GM21390 (cell line): Measurements from ENCODE around the gene ARL6.
"Not testable (repeated sequence)": the region's sequence is repeated elsewhere in the genome, so short reads cannot be mapped to it uniquely, and the experiment has no call there.

ENCODE experiments used
- ATAC-seq: cut with Tn5 transposase; IDR thresholded peaks from one replicate; pipeline ENCODE4 v1.9.1; 2021; ENCODE audit not compliant: unreplicated experiment

Gene ARL6

GRCh38 chr3:97821287-97821773 lies 56.8 kb downstream of the ARL6 start:
- ATAC-seq, result peak; percentile 44

DNA sequence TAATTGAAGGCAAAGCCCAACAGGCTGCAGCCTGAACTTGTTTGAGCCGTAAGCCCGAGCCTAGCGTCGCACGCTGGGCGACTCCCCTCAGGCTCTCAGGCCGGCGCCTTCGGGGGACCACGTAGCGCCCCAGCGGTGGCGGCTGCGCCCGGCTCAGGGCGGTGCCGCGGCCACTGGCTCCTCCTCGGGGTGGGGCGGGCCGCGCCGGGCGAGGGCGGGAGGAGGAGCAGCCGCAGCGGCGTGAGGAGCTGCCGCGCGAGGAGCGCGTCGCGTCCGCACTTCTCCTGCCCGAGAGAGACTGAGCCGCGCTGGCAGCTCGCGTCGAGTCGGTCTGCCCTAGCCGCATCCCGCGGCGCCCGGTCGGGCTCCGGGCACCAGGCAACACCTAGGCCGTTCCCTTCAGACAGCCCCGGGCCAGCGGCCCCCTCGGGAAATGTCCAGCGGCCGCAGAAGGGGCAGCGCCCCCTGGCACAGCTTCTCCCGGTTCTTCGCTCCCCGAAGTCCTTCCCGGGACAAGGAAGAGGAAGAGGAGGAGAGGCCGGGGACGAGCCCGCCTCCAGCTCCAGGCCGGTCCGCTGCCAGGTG lies 57.3 kb downstream of the ARL6 start, which contains the start of gene CRYBG3:
Gene CRYBG3, plus strand, starts transcription at position 238 of the 585 bp plus-strand sequence. Its CDS starts 196 bp downstream, at position 434.
- peak; percentile 99 for ATAC-seq

DNA sequence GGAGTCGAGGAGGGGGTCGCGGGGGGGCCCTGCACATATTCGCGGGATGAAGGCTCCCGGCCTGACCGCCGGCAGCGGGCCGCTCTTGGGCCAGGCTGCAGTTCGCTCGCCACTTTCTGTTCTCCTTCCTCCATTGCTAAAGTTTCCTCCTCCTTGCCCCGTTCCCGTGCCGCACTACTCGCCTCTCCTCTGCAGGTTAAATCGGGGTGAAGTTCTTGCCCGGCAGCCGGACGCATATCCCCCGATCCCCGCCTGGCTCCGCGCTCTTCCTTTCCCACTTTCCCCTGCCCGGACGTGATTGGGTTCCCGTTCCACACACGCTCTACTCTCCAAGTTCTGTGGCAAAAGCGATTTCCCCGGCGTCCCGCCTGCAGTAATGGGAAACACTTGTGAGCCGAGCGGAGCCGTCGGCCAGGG lies 57.8 kb downstream of the ARL6 start:
- peak; percentile 27 for ATAC-seq

DNA sequence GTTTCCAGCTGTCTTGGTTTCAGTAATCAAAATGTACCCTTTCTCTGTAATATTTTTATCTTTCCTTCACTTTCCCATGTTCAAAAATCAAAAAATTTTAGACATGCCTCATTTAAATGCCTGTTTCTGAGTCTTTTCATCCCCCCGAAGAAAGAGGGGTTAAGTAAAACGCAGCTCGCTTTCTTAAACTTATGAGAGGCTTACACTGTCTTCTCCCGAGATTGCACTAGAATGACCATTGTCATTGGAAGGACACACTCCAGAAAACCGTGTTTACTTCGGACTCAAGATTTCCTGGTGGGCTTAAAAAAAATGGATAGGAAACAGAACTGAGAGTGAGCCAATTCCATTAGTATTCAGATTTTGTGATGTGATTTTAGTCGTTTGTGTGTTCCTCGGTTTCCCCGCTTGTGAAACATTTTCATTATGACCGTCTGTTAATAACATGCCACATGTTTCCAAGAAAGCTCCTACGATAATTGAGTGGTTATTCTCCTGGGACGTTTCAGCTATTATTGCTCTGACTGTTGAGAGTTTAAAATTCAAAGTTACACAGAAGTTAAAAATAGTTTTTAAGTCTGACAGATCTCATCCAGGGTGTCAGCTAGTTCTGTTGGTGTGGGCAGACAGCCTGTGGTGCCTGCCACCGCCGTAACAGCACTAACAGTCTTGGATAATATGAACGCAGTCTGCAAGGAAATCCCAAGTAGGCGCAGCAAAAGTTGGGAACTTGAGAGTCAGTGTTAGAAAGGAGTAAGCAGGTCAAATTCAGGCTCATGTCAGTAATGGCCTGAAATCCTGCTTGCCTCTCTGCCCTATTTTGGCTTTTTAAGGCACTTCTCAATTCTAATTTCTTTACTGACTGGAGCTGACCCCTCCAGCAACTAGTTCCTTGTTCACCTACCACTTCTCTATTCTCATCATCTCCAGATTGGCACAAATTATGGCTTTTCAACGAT lies 58.8 kb downstream of the ARL6 start:
- ATAC-seq, result no peak

GRCh38 chr3:97825101-97825500 lies 60.5 kb downstream of the ARL6 start:
- no peak for ATAC-seq

DNA sequence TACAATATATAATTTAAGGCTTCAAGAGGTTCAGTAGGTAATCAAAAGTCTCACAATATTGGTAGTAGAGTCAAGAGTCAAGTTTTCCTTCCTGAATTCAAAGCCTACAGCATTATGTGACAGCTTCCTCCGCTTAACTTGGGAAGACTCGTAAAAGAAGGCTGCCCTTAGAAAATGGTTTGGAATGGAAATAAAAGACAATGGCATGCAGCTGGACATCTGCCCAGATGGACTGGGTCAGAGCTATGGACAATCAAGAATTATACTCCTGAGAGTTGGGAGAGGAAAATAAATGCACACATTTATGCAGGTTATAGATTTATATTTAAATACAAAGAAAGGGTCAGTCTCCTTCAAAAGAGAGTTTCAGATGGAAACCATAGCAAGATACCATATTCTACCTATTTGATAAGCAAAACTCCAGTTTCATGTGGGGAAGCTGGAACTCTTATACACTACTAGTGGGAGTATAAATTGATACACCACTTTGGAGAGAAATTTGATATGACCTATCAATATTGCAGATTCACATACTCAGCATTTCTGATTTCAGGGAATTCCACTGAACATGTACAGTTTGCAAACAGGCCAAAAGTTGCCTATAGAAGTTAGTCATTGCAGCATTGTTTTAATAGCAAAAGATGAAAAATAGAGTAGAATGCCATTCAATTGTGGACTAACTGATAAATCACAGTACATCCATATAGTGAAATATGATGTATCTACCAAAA lies 63.3 kb downstream of the ARL6 start:
- ATAC-seq, result no peak

- no peak for ATAC-seq
Observed at GRCh38 chr3:97829198-97829597, 64.6 kb downstream of the ARL6 start.

DNA sequence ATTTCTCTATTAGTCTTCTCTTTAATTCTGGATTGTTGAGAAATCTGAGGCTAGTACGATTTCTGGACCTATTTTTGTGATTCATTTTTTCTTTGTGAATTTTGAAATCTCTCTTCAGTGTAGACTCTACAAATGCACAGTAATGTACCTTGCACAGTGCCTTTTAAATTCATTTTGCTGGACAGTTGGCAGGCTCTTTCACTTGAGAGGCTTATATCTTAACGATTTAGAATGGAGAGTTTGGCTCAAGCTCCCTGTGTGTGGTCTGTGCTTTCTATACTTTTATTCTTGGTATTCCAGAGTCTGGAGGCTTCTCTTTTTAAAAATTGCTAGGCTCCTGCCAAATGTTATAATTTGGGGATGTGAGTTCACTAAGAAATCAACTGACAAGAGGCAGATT lies 66.1 kb downstream of the ARL6 start:
- no peak for ATAC-seq

DNA sequence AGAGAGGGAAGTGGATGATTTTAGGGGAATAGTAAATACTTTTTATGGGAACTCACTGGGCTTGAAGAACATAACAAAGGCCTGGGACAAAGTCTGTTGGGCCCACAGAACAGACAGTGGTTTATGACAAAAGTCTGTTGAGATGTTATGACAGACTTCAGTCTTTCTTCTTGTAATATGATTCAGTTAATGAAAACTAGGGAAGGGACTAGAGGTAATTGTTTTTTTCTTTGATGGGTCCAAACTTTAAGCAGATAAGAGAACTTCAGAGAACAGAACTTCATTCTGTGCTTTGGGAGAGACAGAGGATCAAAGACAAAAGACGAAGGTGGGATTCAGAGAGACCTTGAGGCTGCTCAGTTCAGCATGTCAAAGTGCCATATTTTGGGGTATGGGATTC lies 66.6 kb downstream of the ARL6 start:
- no peak for ATAC-seq

DNA sequence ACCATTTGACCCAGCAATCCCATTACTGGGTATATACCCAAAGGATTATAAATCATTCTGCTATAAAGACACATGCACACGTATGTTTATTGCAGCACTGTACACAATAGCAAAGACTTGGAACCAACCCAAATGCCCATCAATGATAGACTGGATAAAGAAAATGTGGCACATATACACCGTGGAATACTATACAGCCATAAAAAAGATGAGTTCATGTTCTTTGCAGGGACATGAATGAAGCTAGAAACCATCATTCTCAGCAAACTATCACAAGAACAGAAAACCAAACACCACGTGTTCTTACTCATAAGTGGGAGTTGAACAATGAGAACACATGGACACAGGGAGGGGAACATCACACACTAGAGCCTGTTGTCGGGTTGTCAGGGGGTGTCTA lies 68.6 kb downstream of the ARL6 start:
- ATAC-seq, result not testable (repeated sequence)

- no peak for ATAC-seq
Observed at GRCh38 chr3:97835761-97836160, 71.2 kb downstream of the ARL6 start.

DNA sequence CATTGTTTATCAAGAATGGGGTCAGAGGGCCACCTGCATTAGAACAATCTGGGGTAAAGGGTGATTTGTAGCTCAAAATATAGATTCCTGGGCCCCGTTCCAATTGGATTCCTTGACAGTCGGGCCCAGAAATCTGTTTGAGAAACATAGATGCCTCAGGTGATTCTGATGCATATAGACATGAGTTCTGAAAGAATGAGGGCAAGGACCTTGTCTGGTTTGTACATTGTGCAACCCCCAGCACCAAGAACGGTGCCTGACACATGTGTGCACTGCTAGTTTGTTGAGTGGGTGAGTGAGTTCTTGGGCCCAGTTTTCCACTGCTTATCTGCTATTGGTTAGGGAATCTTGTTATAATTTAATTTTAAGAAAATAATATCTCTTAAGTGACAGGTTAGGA lies 73.8 kb downstream of the ARL6 start:
- no peak for ATAC-seq

- no peak for ATAC-seq
Observed at GRCh38 chr3:97839944-97840343, 75.4 kb downstream of the ARL6 start.

GRCh38 chr3:97841304-97841703 lies 76.7 kb downstream of the ARL6 start:
- ATAC-seq, result no peak

DNA sequence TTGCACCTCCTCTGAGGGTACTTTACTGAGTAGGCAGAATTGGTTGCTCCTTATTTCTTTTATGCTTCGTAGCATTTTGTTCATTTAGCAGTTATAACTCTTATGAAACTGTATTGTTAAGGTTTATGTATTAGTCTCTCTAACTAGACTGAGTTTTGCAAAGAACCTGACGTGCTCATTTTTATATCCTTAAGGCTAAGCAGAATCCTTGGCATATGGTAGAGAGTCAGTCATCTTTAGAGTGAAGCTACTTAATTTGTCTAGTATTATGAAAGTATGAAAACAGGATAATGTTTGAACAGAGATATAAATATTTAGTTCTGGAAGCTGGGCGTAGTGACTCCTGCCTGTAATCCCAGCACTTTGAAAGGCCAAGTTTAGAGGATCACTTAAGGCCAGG lies 77.4 kb downstream of the ARL6 start:
- ATAC-seq, result no peak

GRCh38 chr3:97848779-97849178 lies 84.2 kb downstream of the ARL6 start:
- ATAC-seq, result no peak
